Measurements from ENCODE around the gene SLCO3A1.

DNA sequence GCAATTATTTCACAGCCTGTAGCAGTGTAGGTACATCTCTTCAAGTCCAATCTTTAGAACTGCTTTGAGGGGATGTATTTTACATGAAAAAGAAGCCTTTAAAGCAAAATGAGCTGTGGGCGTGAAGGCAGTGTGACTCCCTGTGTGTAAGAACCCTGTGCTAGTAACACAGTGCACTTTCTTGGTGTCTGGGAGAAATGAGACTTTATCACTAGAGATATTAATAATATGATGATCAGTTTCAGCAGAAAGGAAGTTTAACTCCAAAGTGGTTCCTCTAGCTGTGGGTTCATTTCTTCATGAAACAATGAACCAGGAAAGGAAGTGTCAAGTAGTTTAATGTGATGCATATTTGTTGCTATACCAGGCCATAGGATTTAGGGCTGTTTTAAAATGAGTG, 41.5 kb downstream of the SLCO3A1 start:
- TF ChIP-seq CTCF (conservative IDR thresholded peaks at IDR 0.05; ENCODE audit: low read length): no peak
- no peak for TF ChIP-seq EZH2phosphoT487 (IDR thresholded peaks at IDR 0.05; ENCODE audit: borderline replicate concordance, low read depth, low read length)
